Measurements from ENCODE around the gene TMPRSS11A. TPM values are rescaled to one million over a fixed set of nuclear protein-coding genes. Genes with fewer than 3 reads are reported as not detected.
A peak's percentile ranks its signal among the peaks of the same experiment; 100 is the strongest.

TMPRSS11A gene
- polyA plus RNA-seq, 1 donor (not counting 4 experiments of a cell fraction or from before 2014, with no cell fraction given) = 0.03 TPM

- no peaks in the 10 kb centered on the region for H3K27me3 ChIP-seq (ENCODE audit: control insufficient read depth, extremely low read depth, insufficient read depth, low read length)
- TF ChIP-seq CTCF (optimal IDR thresholded peaks at IDR 0.05 in 1 of 3, IDR thresholded peaks at IDR 0.05 in 1 of 3, conservative IDR thresholded peaks at IDR 0.05 in 1 of 3; ENCODE audit: extremely low read depth in 1 of 3, insufficient read depth in 2 of 3, low read length in 3 of 3) (no peak), EZH2 (IDR thresholded peaks at IDR 0.05; ENCODE audit: low read length) (no peak)
- no peak overlapping the region for H3K27ac ChIP-seq (ENCODE audit: control insufficient read depth, insufficient read depth, low read length)
- no peaks in the 10 kb centered on the region for H3K9me3 ChIP-seq (ENCODE audit: control insufficient read depth, low read depth, low read length)
- no peaks in the 10 kb centered on the region for H3K9me1 ChIP-seq (ENCODE audit: control insufficient read depth, extremely low read depth, insufficient read depth, low read length)
- no peak overlapping the region for H3K4me3 ChIP-seq (ENCODE audit: control insufficient read depth in 2 of 3, extremely low read depth in 1 of 3, insufficient read depth in 2 of 3, low read depth in 1 of 3, low read length in 3 of 3)
- dilution Hi-C loops (cut with MboI; ENCODE audit: extremely low pct_ligation_motif_present, low sequenced_read_pairs) = no loop called here
- DNase-seq (ENCODE audit: low read depth, low spot score) (no peak), FAIRE-seq (no peak)
- H4K20me1 ChIP-seq (ENCODE audit: control insufficient read depth, extremely low read depth, insufficient read depth, low read length) = no peaks in the 10 kb centered on the region
- H3K9ac ChIP-seq (ENCODE audit: control insufficient read depth, extremely low read depth, insufficient read depth, low read length) = no peak overlapping the region
- H2AFZ ChIP-seq (ENCODE audit: control insufficient read depth, low read length) = no peak overlapping the region
- H3K4me1 ChIP-seq (ENCODE audit: control insufficient read depth, extremely low read depth, insufficient read depth, low read length) = no peaks in the 10 kb centered on the region
- no peaks in the 10 kb centered on the region for H3K36me3 ChIP-seq (ENCODE audit: control insufficient read depth in 2 of 2, extremely low read depth in 1 of 2, insufficient read depth in 2 of 2, low read length in 2 of 2)
- H3K4me2 ChIP-seq (ENCODE audit: control insufficient read depth, extremely low read depth, insufficient read depth, low read depth, low read length) = no peak overlapping the region
- no peaks in the 10 kb centered on the region for H3K79me2 ChIP-seq (ENCODE audit: control insufficient read depth, insufficient read depth, low read length)
Observed at GRCh38 chr4:67988991-67989390, 25.7 kb upstream of the TMPRSS11A start.

- H3K9me1 ChIP-seq (ENCODE audit: control insufficient read depth, extremely low read depth, insufficient read depth, low read length) = no peaks in the 10 kb centered on the region
- no peaks in the 10 kb centered on the region for H3K36me3 ChIP-seq (ENCODE audit: control insufficient read depth in 2 of 2, extremely low read depth in 1 of 2, insufficient read depth in 2 of 2, low read length in 2 of 2)
- no peak overlapping the region for H3K4me2 ChIP-seq (ENCODE audit: control insufficient read depth, extremely low read depth, insufficient read depth, low read depth, low read length)
- H3K27me3 ChIP-seq (ENCODE audit: control insufficient read depth, extremely low read depth, insufficient read depth, low read length) = no peaks in the 10 kb centered on the region
- H2AFZ ChIP-seq (ENCODE audit: control insufficient read depth, low read length) = no peak overlapping the region
- FAIRE-seq (peak; percentile 83), DNase-seq (ENCODE audit: low read depth, low spot score) (peak; percentile 17)
- dilution Hi-C loops (cut with MboI; ENCODE audit: extremely low pct_ligation_motif_present, low sequenced_read_pairs) = no loop called here
- H4K20me1 ChIP-seq (ENCODE audit: control insufficient read depth, extremely low read depth, insufficient read depth, low read length) = no peaks in the 10 kb centered on the region
- H3K27ac ChIP-seq (ENCODE audit: control insufficient read depth, insufficient read depth, low read length) = no peak overlapping the region
- no peak overlapping the region for H3K4me3 ChIP-seq (ENCODE audit: control insufficient read depth in 2 of 3, extremely low read depth in 1 of 3, insufficient read depth in 2 of 3, low read depth in 1 of 3, low read length in 3 of 3)
- no peak overlapping the region for H3K9ac ChIP-seq (ENCODE audit: control insufficient read depth, extremely low read depth, insufficient read depth, low read length)
- H3K79me2 ChIP-seq (ENCODE audit: control insufficient read depth, insufficient read depth, low read length) = no peaks in the 10 kb centered on the region
- H3K9me3 ChIP-seq (ENCODE audit: control insufficient read depth, low read depth, low read length) = no peaks in the 10 kb centered on the region
- no peak for TF ChIP-seq CTCF (optimal IDR thresholded peaks at IDR 0.05 in 1 of 3, IDR thresholded peaks at IDR 0.05 in 1 of 3, conservative IDR thresholded peaks at IDR 0.05 in 1 of 3; ENCODE audit: extremely low read depth in 1 of 3, insufficient read depth in 2 of 3, low read length in 3 of 3)
- no peak for TF ChIP-seq EZH2 (IDR thresholded peaks at IDR 0.05; ENCODE audit: low read length)
- H3K4me1 ChIP-seq (ENCODE audit: control insufficient read depth, extremely low read depth, insufficient read depth, low read length) = peaks cover 8% of the 10 kb centered on the region
Observed at GRCh38 chr4:67983333-67983732, 20.0 kb upstream of the TMPRSS11A start.

Measured in keratinocyte (primary cell).